Measurements from ENCODE around the gene SLC38A9.

GRCh38 chr5:55667938-55668337, 44.2 kb downstream of the SLC38A9 start:
- TF ChIP-seq CTCF (IDR thresholded peaks at IDR 0.05; ENCODE audit: low read depth, low read length), result no peak
- TF ChIP-seq EZH2phosphoT487 (IDR thresholded peaks at IDR 0.05; ENCODE audit: low read depth), result no peak

Data from OCI-LY3 (cell line).